SH-SY5Y (cell line): ENCODE data around the gene TEX19.

Source experiments
- GATA2 ChIP-seq: IDR thresholded peaks from 2 replicates; pipeline ENCODE4 v1.6.1; 2011; ENCODE audit warnings: mild to moderate bottlenecking, low read depth, low read length
- GATA3 ChIP-seq: IDR thresholded peaks from 2 replicates; pipeline ENCODE4 v1.6.1; 2011; ENCODE audit warnings: low read depth, mild to moderate bottlenecking, low read length, moderate library complexity

The TEX19 gene

DNA sequence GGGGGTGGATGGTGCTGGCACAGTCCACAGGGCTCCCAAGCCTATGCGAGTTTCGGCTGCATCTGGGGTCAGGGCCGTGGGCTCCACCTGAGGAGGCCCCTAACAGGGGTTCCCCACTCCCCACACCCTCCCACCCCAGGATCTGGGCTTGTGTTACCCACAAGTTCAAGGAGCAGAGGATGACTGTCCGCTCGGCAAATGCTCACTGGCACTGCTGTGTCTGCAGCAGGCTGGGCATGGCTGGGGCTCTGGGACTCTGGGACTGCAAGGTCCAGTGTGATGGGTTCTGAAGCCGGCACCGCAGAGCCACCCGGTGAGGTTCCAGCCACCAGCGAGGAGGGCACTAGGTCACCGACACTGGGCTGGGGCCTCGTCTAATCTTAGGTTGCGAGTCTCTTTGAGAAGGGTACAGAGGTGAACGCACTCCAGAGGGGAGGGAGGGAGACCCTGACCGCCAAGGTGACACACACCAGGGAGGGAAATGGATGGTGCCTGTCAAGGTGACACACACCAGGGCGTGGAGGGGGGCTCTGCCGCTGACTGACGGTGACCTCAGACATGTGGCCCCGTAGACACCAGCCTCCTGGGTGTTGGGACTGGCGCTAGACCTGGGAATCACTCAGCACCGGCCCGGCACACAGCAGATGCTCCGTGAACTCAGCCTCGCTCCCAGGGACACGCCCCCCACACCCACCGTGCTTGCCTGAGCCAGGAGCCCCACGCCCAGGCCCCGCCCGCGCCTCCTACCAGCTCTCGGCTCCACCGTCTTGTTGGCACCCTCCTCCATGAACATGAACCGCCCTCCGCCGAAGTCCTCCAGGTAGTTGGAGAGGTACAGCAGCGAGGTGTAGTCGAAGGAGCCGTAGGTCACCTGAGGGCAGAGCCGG is 38.6 kb downstream of the TEX19 start:
- TF ChIP-seq GATA2 (no peak), GATA3 (no peak)

DNA sequence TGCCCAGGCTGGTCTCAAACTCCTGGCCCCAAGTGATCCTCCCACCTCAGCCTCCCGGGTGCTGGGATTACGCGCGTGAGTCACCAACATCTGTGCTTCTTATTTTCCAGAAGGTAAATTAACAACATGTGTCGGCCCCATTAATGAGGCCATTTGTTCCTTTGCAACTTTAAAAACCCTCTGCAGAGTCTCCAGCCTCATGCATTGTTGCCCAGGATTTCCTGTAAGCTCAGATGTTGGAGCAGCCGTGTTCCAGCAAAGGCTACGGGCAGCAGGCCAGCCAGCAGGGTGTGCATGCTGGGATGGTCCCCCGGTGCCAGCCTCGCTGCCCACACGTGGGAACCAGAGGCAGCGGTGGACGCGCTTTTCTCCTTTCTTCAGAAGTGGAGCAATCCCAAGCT is 40.0 kb downstream of the TEX19 start:
- TF ChIP-seq GATA3, result no peak

DNA sequence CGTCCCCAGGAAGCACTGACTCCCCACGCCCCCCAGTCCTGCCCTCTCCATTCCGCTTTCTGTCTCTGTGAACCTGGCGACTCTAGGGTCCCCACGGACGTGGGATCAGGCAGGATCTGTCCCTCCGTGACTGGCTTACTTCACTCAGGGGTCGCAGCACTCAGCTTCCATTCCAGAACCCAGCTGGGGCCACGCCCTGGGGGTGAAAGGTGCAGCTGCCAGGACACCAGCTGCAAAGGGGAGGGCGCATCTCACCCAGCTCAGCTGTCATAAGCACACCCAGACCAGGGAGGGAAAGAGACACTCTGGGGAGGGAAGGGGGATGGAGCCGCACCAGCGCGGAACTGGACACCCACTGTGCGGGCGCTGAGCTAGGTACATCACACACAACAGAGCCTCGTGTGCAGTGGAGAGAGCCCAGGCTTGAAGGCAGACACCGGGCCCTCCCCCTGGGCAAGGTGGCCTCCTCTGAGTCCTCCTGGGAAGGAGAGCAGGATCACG is 40.6 kb downstream of the TEX19 start:
- TF ChIP-seq GATA2, result no peak
- TF ChIP-seq GATA3, result no peak

GRCh38 chr17:82400206-82400605 is 41.2 kb downstream of the TEX19 start:
- TF ChIP-seq GATA2 (no peak), GATA3 (no peak)

GRCh38 chr17:82400830-82401229 is 41.8 kb downstream of the TEX19 start:
- TF ChIP-seq GATA2 (no peak), GATA3 (no peak)

DNA sequence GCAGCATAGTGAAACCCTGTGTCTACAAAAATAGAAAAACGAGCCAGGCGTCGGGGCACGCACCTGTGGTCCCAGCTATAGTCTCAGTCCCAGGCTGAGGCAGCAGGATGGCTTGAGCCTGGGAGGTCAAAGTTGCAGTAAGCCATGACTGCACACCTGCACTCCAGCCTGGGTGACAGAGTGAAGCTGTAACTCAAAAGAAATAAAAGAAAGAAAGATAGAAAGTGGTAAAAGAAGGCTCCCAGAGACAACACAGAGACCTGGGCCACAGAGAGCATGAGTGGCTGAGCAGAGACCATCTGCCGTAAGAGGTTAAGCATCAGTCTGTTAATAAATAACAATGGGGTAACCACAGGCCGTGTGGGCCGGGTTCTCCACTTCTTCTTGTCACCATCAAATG is 43.8 kb downstream of the TEX19 start:
- TF ChIP-seq GATA2 (no peak), GATA3 (no peak)

GRCh38 chr17:82403662-82404660 is 44.9 kb downstream of the TEX19 start:
- no peak for TF ChIP-seq GATA3
- no peak for TF ChIP-seq GATA2

GRCh38 chr17:82405051-82405450 is 46.0 kb downstream of the TEX19 start:
- TF ChIP-seq GATA3 (no peak), GATA2 (no peak)

- no peak for TF ChIP-seq GATA3
- TF ChIP-seq GATA2, result no peak
These were observed 47.2 kb downstream of the TEX19 start for GRCh38 chr17:82406131-82406671.

GRCh38 chr17:82407255-82407654 is 48.2 kb downstream of the TEX19 start:
- TF ChIP-seq GATA3, result no peak
- TF ChIP-seq GATA2, result no peak

GRCh38 chr17:82408288-82408937 is 49.4 kb downstream of the TEX19 start:
- TF ChIP-seq GATA2 (no peak), GATA3 (no peak)

GRCh38 chr17:82408938-82409318 is 49.9 kb downstream of the TEX19 start:
- no peak for TF ChIP-seq GATA2
- TF ChIP-seq GATA3, result no peak

DNA sequence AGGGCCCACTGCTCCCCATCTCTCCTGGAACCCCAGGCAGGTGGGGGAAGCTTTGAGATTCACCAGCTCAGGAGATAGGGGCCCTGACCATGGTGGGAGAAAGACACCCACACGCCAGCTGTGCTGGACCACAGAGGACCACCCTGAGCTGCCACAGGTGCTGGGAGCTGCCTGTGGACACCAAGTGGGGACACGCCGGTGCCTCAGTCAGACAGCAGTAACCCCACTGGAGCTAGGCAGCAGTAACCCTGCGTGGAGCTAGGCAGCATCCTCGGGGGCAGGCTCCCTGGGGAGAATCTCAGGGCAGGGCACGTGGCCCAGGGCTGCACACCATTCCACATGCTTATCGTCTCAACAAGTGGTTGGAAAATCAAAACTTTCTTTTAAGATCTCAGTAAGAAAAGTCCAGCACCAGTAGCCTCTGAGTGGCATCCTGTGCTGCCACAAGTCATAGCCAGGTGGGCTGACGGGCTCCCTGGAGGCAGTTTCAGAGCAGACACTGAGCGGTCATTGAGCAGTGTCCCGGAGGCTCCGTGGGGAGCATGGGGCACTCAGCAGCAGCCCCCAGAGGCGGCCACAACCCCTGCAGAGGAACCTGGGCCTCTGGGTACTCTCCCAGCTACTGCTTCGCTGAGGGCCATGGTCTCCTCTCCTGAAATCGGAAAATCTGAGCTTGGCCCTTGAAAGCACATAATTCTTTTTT is 51.1 kb downstream of the TEX19 start:
- no peak for TF ChIP-seq GATA2
- TF ChIP-seq GATA3, result no peak
